K562 (cell line): ENCODE data around the gene SLC38A2. TPM values are rescaled to one million over a fixed set of nuclear protein-coding genes. Genes with fewer than 3 reads are reported as not detected.
A peak's percentile ranks its signal among the peaks of the same experiment; 100 is the strongest.

Experiments used
- ARHGAP35 ChIP-seq: fragments of 450-650 bp; IDR thresholded peaks from 2 replicates; pipeline ENCODE4 v1.6.1; 2018; ENCODE audit not compliant: partially characterized antibody
- BHLHE40 ChIP-seq: IDR thresholded peaks from 2 replicates; pipeline ENCODE4 v1.6.1; 2011; ENCODE audit warnings: low read length, improper control_type of control experiment
- DNMT1 ChIP-seq: fragments of 450-650 bp; IDR thresholded peaks from 2 replicates; pipeline ENCODE4 v1.6.1; 2016; ENCODE audit warnings: antibody characterized with exemption, mild to moderate bottlenecking
- KDM1A ChIP-seq, 2 experiments: fragments of 450-650 bp; IDR thresholded peaks; 2 replicates each; pipeline ENCODE4 v1.6.1; 2016; ENCODE audit warnings: mild to moderate bottlenecking in 2 of 2
- LCOR ChIP-seq: sonication (generic); formaldehyde crosslinking; IDR thresholded peaks from 2 replicates; pipeline ENCODE4 v1.8.0; 2022; ENCODE audit warnings: mild to moderate bottlenecking, missing genetic modification reagents
- RBM25 ChIP-seq: fragments of 200-400 bp; formaldehyde crosslinking; IDR thresholded peaks from 2 replicates; pipeline ENCODE4 v1.6.1; 2018; ENCODE audit warnings: low read length, low read depth, moderate library complexity; ENCODE audit not compliant: severe bottlenecking
- RBM34 ChIP-seq: fragments of 200-400 bp; formaldehyde crosslinking; IDR thresholded peaks from 2 replicates; pipeline ENCODE4 v1.6.1; 2018; ENCODE audit warnings: low read length, borderline replicate concordance; ENCODE audit not compliant: insufficient read depth
- RFX7 ChIP-seq: fragments of 250-450 bp; sonication (Bioruptor Pico); IDR thresholded peaks from 2 replicates; pipeline ENCODE4 v1.5.1; 2021; ENCODE audit warnings: mild to moderate bottlenecking
- RNF2 ChIP-seq: sonication (generic); IDR thresholded peaks from 2 replicates; pipeline ENCODE4 v1.6.1; 2016
- SIRT6 ChIP-seq: IDR thresholded peaks from one replicate; pipeline ENCODE4 v1.6.1; 2012; ENCODE audit warnings: low read depth, mild to moderate bottlenecking, control low read depth, inconsistent platforms, low read length, moderate library complexity
- SMAD4 ChIP-seq: fragments of 250-450 bp; sonication (Bioruptor Pico); conservative IDR thresholded peaks from 2 replicates; pipeline ENCODE4 v1.8.0; 2021; ENCODE audit warnings: inconsistent platforms, mild to moderate bottlenecking, moderate library complexity
- TARDBP ChIP-seq: fragments of 450-650 bp; IDR thresholded peaks from 2 replicates; pipeline ENCODE4 v1.6.1; 2016
- ZBTB1 ChIP-seq: sonication (generic); formaldehyde crosslinking; IDR thresholded peaks from 2 replicates; pipeline ENCODE4 v1.8.1; 2023; ENCODE audit warnings: missing genetic modification reagents, low read depth, mild to moderate bottlenecking, borderline replicate concordance
- ZKSCAN3 ChIP-seq: fragments of 250-450 bp; sonication (Bioruptor Pico); IDR thresholded peaks from 2 replicates; pipeline ENCODE4 v1.4.0; 2020
- ZNF23 ChIP-seq: fragments of 250-450 bp; sonication (Bioruptor Pico); IDR thresholded peaks from 2 replicates; pipeline ENCODE4 v1.4.0; 2020; ENCODE audit warnings: mild to moderate bottlenecking
- ZNF384 ChIP-seq: IDR thresholded peaks from 2 replicates; pipeline ENCODE4 v1.6.1; 2012; ENCODE audit warnings: low read depth, low read length, improper control_type of control experiment
- ZNF668 ChIP-seq: fragments of 250-450 bp; sonication (Bioruptor Pico); IDR thresholded peaks from 2 replicates; pipeline ENCODE4 v1.8.0; 2022; ENCODE audit warnings: mild to moderate bottlenecking, inconsistent platforms
- polyA plus RNA-seq, 8 experiments: library from polyadenylated mRNA; depleted of rRNA in 4 of 8; stranded (reverse) in 5 of 8; unstranded in 3 of 8; fragments of >200 nt; fragmentation: Nextera tagmentation in 2 of 8; fragmentation: Illumina TruSeq in 1 of 8; extraction: Ambion mirVana in 2 of 8; extraction: Trizol in 1 of 8; gene quantifications; 2 replicates each; pipeline versions ENCODE4 v1.2.1 to v1.2.3, GENCODE V29; 2011 to 2014; ENCODE audit warnings: inconsistent platforms in 1 of 8, missing spikeins in 1 of 8
- total RNA-seq, 7 experiments: library from RNA; depleted of rRNA in 6 of 7; stranded (reverse); fragments of >200 nt in 6 of 7; fragmentation: Illumina TruSeq in 2 of 7; extraction: Trizol in 2 of 7; gene quantifications; 2 replicates each; pipeline versions ENCODE4 v1.2.1 to v1.2.3, GENCODE V29; 2011 to 2021; ENCODE audit warnings: low replicate concordance in 1 of 7
- TF ChIP-seq, protein P1 (sequence below), 2 experiments: IDR thresholded peaks in 1 of 2; conservative IDR thresholded peaks in 1 of 2; 2 replicates each; pipeline ENCODE4 v1.6.1; 2016; ENCODE audit warnings: low read depth in 2 of 2, mild to moderate bottlenecking in 1 of 2, missing compliant biosample characterization in 1 of 2, missing genetic modification characterization in 1 of 2, moderate library complexity in 1 of 2
- TF ChIP-seq, protein P2 (sequence below): fragments of 250-450 bp; sonication (Bioruptor Pico); IDR thresholded peaks from 2 replicates; pipeline ENCODE4 v1.8.0; 2022; ENCODE audit warnings: inconsistent platforms
- TF ChIP-seq, protein P3 (sequence below): fragments of 450-650 bp; IDR thresholded peaks from 2 replicates; pipeline ENCODE4 v1.6.1; 2016; ENCODE audit warnings: low read depth, mild to moderate bottlenecking, moderate library complexity
- TF ChIP-seq, protein P4 (sequence below): fragments of 250-450 bp; sonication (Bioruptor Pico); IDR thresholded peaks from 2 replicates; pipeline ENCODE4 v1.8.0; 2021; ENCODE audit warnings: borderline replicate concordance, mild to moderate bottlenecking, moderate library complexity; ENCODE audit not compliant: poor library complexity, severe bottlenecking
- TF ChIP-seq, protein P5 (sequence below): fragments of 250-450 bp; sonication (Bioruptor Pico); IDR thresholded peaks from 2 replicates; pipeline ENCODE4 v1.5.0; 2020; ENCODE audit warnings: mild to moderate bottlenecking

SLC38A2 gene
- total and polyA plus RNA-seq, 9 of the 15 experiments (the other 6 are each of a cell fraction or from before 2014, with no cell fraction given), result 98.7 to 292 (median 143) TPM

DNA sequence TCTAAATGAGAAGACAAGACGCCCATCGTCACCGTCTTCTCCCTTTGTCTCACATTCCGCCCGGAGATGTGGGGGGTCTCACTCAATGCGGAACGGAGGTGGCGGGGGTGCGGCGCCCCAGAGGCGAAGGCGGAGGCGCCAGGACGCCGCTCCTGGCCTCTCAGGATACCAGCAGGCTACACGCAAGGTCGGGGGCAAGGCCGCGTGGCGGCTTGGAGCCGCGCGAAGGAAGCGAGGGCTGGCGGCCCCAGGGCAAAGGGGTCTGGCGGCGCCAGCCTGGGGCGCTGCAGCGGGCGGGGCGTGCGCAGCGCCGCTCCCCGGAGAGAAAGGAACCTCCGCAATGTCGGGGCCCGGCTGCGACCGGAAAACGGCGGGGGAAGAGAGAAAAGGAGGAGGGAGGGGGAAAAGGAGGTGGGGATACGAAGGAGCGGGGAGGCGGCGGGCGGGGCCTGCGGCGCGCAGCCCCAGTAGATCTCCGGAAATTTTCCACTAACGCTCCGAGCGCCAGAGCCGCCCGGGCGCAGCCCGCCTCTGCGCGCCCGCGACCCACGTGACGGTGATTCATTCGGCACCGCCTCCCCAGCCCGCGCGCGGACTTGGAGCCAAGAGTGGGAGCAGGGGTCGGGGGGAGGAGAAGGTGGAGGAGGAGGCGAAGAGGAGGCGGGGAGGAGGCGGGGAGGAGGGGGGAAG, 10.5 kb upstream of the SLC38A2 start (continued):
- TF ChIP-seq, protein P1, sequence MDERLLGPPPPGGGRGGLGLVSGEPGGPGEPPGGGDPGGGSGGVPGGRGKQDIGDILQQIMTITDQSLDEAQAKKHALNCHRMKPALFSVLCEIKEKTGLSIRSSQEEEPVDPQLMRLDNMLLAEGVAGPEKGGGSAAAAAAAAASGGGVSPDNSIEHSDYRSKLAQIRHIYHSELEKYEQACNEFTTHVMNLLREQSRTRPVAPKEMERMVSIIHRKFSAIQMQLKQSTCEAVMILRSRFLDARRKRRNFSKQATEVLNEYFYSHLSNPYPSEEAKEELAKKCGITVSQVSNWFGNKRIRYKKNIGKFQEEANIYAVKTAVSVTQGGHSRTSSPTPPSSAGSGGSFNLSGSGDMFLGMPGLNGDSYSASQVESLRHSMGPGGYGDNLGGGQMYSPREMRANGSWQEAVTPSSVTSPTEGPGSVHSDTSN (CRISPR knock-in tag; IDR thresholded peaks at IDR 0.05; ENCODE audit: low read depth), result no peak
- TF ChIP-seq, protein P1 (tag; conservative IDR thresholded peaks at IDR 0.05; ENCODE audit: low read depth), result no peak
- TF ChIP-seq BHLHE40 (peak; percentile 90), RBM25 (no peak), ARHGAP35 (no peak), RNF2 (peak; percentile 57; the same call in 1 of the 2 replicates), RFX7 (no peak), ZKSCAN3 (CRISPR knock-in tag) (no peak), KDM1A (IDR thresholded peaks at IDR 0.05) (no peak), ZBTB1 (CRISPR knock-in tag) (no peak), DNMT1 (no peak), ZNF384 (no peak), ZNF23 (CRISPR knock-in tag) (no peak), SMAD4 (CRISPR knock-in tag) (peak; percentile 88), TARDBP (0 out of 2 replicates have a peak, but pooled peaks have one; percentile 33), ZNF668 (CRISPR knock-in tag) (peak; percentile 37; the same call in 1 of the 2 replicates), SIRT6 (no peak), LCOR (no peak; the same call in 1 of the 2 replicates), RBM34 (0 out of 2 replicates have a peak, but pooled peaks have one; percentile 33)
- TF ChIP-seq, protein P2, sequence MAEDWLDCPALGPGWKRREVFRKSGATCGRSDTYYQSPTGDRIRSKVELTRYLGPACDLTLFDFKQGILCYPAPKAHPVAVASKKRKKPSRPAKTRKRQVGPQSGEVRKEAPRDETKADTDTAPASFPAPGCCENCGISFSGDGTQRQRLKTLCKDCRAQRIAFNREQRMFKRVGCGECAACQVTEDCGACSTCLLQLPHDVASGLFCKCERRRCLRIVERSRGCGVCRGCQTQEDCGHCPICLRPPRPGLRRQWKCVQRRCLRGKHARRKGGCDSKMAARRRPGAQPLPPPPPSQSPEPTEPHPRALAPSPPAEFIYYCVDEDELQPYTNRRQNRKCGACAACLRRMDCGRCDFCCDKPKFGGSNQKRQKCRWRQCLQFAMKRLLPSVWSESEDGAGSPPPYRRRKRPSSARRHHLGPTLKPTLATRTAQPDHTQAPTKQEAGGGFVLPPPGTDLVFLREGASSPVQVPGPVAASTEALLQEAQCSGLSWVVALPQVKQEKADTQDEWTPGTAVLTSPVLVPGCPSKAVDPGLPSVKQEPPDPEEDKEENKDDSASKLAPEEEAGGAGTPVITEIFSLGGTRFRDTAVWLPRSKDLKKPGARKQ (CRISPR knock-in tag), result no peak
- TF ChIP-seq, protein P3, sequence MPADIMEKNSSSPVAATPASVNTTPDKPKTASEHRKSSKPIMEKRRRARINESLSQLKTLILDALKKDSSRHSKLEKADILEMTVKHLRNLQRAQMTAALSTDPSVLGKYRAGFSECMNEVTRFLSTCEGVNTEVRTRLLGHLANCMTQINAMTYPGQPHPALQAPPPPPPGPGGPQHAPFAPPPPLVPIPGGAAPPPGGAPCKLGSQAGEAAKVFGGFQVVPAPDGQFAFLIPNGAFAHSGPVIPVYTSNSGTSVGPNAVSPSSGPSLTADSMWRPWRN, result no peak
- TF ChIP-seq, protein P4, sequence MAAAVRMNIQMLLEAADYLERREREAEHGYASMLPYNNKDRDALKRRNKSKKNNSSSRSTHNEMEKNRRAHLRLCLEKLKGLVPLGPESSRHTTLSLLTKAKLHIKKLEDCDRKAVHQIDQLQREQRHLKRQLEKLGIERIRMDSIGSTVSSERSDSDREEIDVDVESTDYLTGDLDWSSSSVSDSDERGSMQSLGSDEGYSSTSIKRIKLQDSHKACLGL (CRISPR knock-in tag), result no peak
- TF ChIP-seq, protein P5, sequence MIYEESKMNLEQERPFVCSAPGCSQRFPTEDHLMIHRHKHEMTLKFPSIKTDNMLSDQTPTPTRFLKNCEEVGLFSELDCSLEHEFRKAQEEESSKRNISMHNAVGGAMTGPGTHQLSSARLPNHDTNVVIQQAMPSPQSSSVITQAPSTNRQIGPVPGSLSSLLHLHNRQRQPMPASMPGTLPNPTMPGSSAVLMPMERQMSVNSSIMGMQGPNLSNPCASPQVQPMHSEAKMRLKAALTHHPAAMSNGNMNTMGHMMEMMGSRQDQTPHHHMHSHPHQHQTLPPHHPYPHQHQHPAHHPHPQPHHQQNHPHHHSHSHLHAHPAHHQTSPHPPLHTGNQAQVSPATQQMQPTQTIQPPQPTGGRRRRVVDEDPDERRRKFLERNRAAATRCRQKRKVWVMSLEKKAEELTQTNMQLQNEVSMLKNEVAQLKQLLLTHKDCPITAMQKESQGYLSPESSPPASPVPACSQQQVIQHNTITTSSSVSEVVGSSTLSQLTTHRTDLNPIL (CRISPR knock-in tag), result no peak
